Activated CD8-positive, alpha-beta T cell treated with anti-CD3 and anti-CD28 coated beads for 36 hours (primary cell): Measurements from ENCODE around the gene LELP1. TPM values are rescaled to one million over a fixed set of nuclear protein-coding genes. Genes with fewer than 3 reads are reported as not detected.
A peak's percentile ranks its signal among the peaks of the same experiment; 100 is the strongest.
"Not testable (repeated sequence)": the region's sequence is repeated elsewhere in the genome, so short reads cannot be mapped to it uniquely, and the experiment has no call there.

Experiments
- ATAC-seq: fragments of 200-7000 bp; cut with Tn5 transposase; one replicate; pipeline ENCODE4 v1.10.0; 2021; ENCODE audit warnings: mild to moderate bottlenecking, moderate library complexity
- CTCF ChIA-PET: fragments of 350-600 bp; sonication (Branson Sonifier 250); formaldehyde crosslinking; loops from one replicate; lab custom pipeline; 2021; ENCODE audit warnings: antibody characterized with exemption; lab: Charles Lee
- POLR2A ChIA-PET: fragments of 350-600 bp; sonication (Branson Sonifier 250); formaldehyde crosslinking; loops from one replicate; lab custom pipeline; 2021; ENCODE audit warnings: antibody characterized with exemption; lab: Charles Lee
- DNase-seq: peaks from one replicate; pipeline ENCODE4 v3.0.0-alpha.2; 2020
- H3K27ac Mint-ChIP-seq: one replicate; pipeline ENCODE4 v1.8.0; 2021; ENCODE audit warnings: mild to moderate bottlenecking, mixed read lengths
- H3K27me3 Mint-ChIP-seq: one replicate; pipeline ENCODE4 v1.8.0; 2021; ENCODE audit warnings: mixed read lengths
- H3K36me3 Mint-ChIP-seq: one replicate; pipeline ENCODE4 v1.8.0; 2021; ENCODE audit warnings: low read depth, mixed read lengths
- H3K4me1 Mint-ChIP-seq: one replicate; pipeline ENCODE4 v1.8.0; 2021; ENCODE audit warnings: low read depth, mixed read lengths
- H3K4me3 Mint-ChIP-seq: one replicate; pipeline ENCODE4 v1.8.0; 2021; ENCODE audit warnings: mild to moderate bottlenecking, moderate library complexity, mixed read lengths
- H3K9me3 Mint-ChIP-seq: one replicate; pipeline ENCODE4 v1.8.0; 2021; ENCODE audit warnings: mixed read lengths
- CTCF ChIP-seq: fragments of 200-600 bp; IDR thresholded peaks from one replicate; pipeline ENCODE4 v1.8.0; 2022; ENCODE audit warnings: antibody characterized with exemption, mild to moderate bottlenecking
- intact Hi-C: fragments of 100-400 bp; cut with micrococcal nuclease; formaldehyde crosslinking; loops from one replicate; pipeline ENCODE4 v1.10.0; 2022
- total RNA-seq, 2 experiments: library from RNA; stranded (reverse); gene quantifications; one replicate each; pipeline ENCODE4 v1.2.3, GENCODE V29; 2021

LELP1 gene
- total RNA-seq, 2 experiments from 2014 or later, result not detected

DNA sequence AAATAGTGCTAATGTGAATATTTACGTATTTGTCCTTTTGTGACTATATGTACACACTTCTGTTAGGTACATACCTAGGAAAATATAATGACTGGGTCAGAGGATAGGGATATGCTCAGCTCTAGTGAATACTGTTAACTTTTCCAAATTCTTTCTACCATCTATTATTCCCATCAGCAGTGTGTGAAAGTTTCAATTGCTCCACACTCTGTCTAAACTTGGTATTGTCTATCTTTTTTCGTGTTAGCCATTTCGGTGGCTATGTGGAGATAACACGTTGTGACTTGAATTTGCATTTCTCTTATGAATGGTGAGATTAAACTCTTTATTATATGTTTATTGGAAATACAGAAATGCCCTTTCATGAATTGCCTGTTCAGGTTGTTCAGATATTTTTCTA, 22.7 kb upstream of the LELP1 start:
- H3K4me1 Mint-ChIP-seq, result no peaks in the 10 kb centered on the region
- no peaks in the 10 kb centered on the region for H3K36me3 Mint-ChIP-seq
- ChIA-PET CTCF (no interaction called here), POLR2A (no interaction called here)
- ATAC-seq (no peak), DNase-seq (no peak)
- intact Hi-C loops, result no loop called here
- peaks cover 24% of the 10 kb centered on the region for H3K27me3 Mint-ChIP-seq
- no peak for TF ChIP-seq CTCF
- no peak overlapping the region for H3K4me3 Mint-ChIP-seq
- H3K27ac Mint-ChIP-seq, result no peak overlapping the region
- peaks cover 5% of the 10 kb centered on the region for H3K9me3 Mint-ChIP-seq

DNA sequence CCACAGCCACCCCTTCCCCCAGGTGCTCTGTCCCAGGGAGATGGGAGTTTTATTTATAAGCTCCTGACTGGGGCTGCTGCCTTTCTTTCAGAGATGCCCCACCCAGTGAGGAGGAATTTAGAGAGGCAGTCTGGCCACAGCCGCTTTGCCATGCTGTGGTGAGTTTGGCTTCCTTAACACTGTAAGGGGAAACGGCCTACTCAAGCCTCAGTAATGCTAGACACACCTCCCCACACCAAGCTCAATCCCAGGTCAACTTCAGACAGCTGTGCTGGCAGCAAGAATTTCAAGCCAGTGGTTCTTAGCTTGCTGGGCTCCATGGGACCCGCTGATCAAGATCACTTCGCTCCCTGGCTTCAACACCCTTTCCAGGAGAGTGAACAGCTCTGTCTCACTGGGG, 14.9 kb upstream of the LELP1 start:
- CTCF ChIA-PET, result interaction anchor here (1.3 kb wide), 1 partner anchor 8 kb away, joined by 3 read pairs; no protein-coding TSS in a partner anchor
- POLR2A ChIA-PET, H3K27ac Mint-ChIP-seq: not testable (repeated sequence)

GRCh38 chr1:153190373-153190772, 12.9 kb upstream of the LELP1 start:
- POLR2A ChIA-PET, result no interaction called here
- TF ChIP-seq CTCF, result no peak
- H3K27me3 Mint-ChIP-seq, result peaks cover 50% of the 10 kb centered on the region
- intact Hi-C loops, result no loop called here
- ATAC-seq, result no peak
- no peak overlapping the region for H3K27ac Mint-ChIP-seq
- no peaks in the 10 kb centered on the region for H3K4me1 Mint-ChIP-seq
- no peak for DNase-seq
- H3K9me3 Mint-ChIP-seq, result peaks cover 11% of the 10 kb centered on the region
- CTCF ChIA-PET, result no interaction called here
- no peak overlapping the region for H3K4me3 Mint-ChIP-seq
- no peaks in the 10 kb centered on the region for H3K36me3 Mint-ChIP-seq

More for the DNA sequence above, 14.9 kb upstream of the LELP1 start:
- intact Hi-C loops, H3K4me3 Mint-ChIP-seq, ATAC-seq, DNase-seq, H3K4me1 Mint-ChIP-seq, H3K36me3 Mint-ChIP-seq: not testable (repeated sequence)
- peaks cover 53% of the 10 kb centered on the region for H3K27me3 Mint-ChIP-seq
- H3K9me3 Mint-ChIP-seq, result peaks cover 12% of the 10 kb centered on the region

DNA sequence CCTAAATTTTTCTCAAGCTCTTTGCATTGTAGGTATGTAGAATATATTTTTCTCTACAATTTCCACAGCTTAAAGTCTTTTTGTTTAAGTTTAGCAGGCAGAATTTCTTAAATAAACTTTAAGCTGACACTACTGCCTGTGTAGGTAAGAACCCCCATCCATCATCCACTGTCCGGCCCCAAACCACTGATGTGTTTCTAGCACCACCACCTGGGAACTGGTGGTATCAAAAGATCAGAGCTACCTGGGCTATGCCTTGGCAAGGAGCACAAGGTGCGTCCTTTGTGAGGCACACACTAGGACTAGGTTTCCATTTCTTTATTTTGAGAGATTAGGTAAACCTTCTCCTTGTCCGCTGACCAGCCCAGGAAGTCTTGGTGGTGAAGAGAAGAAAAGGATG, 10.5 kb upstream of the LELP1 start:
- Mint-ChIP-seq H3K4me3 (no peak overlapping the region), H3K36me3 (no peaks in the 10 kb centered on the region), H3K27me3 (peaks cover 35% of the 10 kb centered on the region), H3K4me1 (no peaks in the 10 kb centered on the region), H3K9me3 (no peaks in the 10 kb centered on the region), H3K27ac (no peak overlapping the region)
- ATAC-seq (no peak), DNase-seq (peak; percentile 16)
- TF ChIP-seq CTCF, result no peak
- CTCF ChIA-PET, result interaction anchor here (0.8 to 1.5 kb wide), 4 partner anchors 40 to 323 kb away, joined by 3 to 6 read pairs (median 4); no protein-coding TSS in a partner anchor
- intact Hi-C loops, result no loop called here
- POLR2A ChIA-PET, result no interaction called here

- intact Hi-C loops, result no loop called here
- Mint-ChIP-seq H3K27me3 (peaks cover 37% of the 10 kb centered on the region), H3K4me1 (no peaks in the 10 kb centered on the region), H3K9me3 (no peaks in the 10 kb centered on the region), H3K4me3 (no peak overlapping the region), H3K27ac (no peak overlapping the region), H3K36me3 (no peaks in the 10 kb centered on the region)
- POLR2A ChIA-PET, result no interaction called here
- no peak for TF ChIP-seq CTCF
- CTCF ChIA-PET, result interaction anchor here (1.5 kb wide), 1 partner anchor 317 kb away, joined by 4 read pairs; no protein-coding TSS in a partner anchor
- ATAC-seq, result no peak
- no peak for DNase-seq
Observed at GRCh38 chr1:153194331-153195050, 8.7 kb upstream of the LELP1 start.
